SK-N-SH (cell line): ENCODE data around the gene QSER1. TPM values are rescaled to one million over a fixed set of nuclear protein-coding genes. Genes with fewer than 3 reads are reported as not detected.

ENCODE experiments used
- CTCF ChIA-PET: fragments of 300-600, 350-600 bp; formaldehyde crosslinking; extraction: SDS; loops from one replicate; lab custom pipeline; 2021; lab: Yijun Ruan, JAX
- POLR2A ChIA-PET: fragments of 350-600 bp; sonication (Branson Sonifier 250); formaldehyde crosslinking; extraction: SDS; loops from one replicate; lab custom pipeline; 2020; ENCODE audit warnings: antibody characterized with exemption, inconsistent platforms; lab: Yijun Ruan, JAX
- DNase-seq: peaks from one replicate; pipeline ENCODE4 v3.0.0; 2012
- H2AFZ ChIP-seq: fragments of 200-600 bp; sonication (generic); 2 replicates; pipeline ENCODE4 v1.8.1; 2016; ENCODE audit warnings: antibody characterized with exemption, mild to moderate bottlenecking, low read depth
- H3F3A ChIP-seq: fragments of 200-600 bp; sonication (generic); replicated peaks from 2 replicates; pipeline ENCODE3; 2016; ENCODE audit warnings: antibody characterized with exemption, mild to moderate bottlenecking; ENCODE audit not compliant: insufficient read depth
- H3K27ac ChIP-seq, 2 experiments: fragments of 200-500 bp in 1 of 2; fragments of 200-600 bp in 1 of 2; sonication (Bioruptor generic) in 1 of 2; sonication (generic), shearing (Covaris generic) in 1 of 2; 2 replicates each; pipeline versions ENCODE4 v1.5.1 to v1.6.1; 2014 to 2016; ENCODE audit warnings: low read depth in 2 of 2, inconsistent platforms in 1 of 2, low read length in 1 of 2, mild to moderate bottlenecking in 1 of 2, mixed read lengths in 1 of 2
- H3K27me3 ChIP-seq: fragments of 200-600 bp; sonication (generic), shearing (Covaris generic); 2 replicates; pipeline ENCODE4 v1.6.1; 2016; ENCODE audit warnings: mixed run types; ENCODE audit not compliant: insufficient read depth
- H3K36me3 ChIP-seq, 2 experiments: fragments of 200-500 bp in 1 of 2; fragments of 200-600 bp in 1 of 2; sonication (Bioruptor generic) in 1 of 2; sonication (generic) in 1 of 2; replicated peaks in 1 of 2; 2 replicates each; pipeline versions ENCODE3 to v1.5.1; 2014 to 2016; ENCODE audit warnings: low read length in 1 of 2, mild to moderate bottlenecking in 1 of 2; ENCODE audit not compliant: insufficient read depth in 2 of 2, control insufficient read depth in 1 of 2
- H3K4me1 ChIP-seq, 2 experiments: fragments of 200-500 bp in 1 of 2; fragments of 200-600 bp in 1 of 2; sonication (Bioruptor generic) in 1 of 2; sonication (generic), shearing (Covaris generic) in 1 of 2; 2 replicates each; pipeline versions ENCODE4 v1.5.1 to v1.6.1; 2014 to 2016; ENCODE audit warnings: low read depth in 1 of 2, low read length in 1 of 2, mixed run types in 1 of 2; ENCODE audit not compliant: insufficient read depth in 2 of 2, control insufficient read depth in 1 of 2
- H3K4me2 ChIP-seq: fragments of 200-600 bp; sonication (generic), shearing (Covaris generic); 2 replicates; pipeline ENCODE4 v1.6.1; 2017; ENCODE audit warnings: mixed run types
- H3K4me3 ChIP-seq, 2 experiments: fragments of 200-500 bp in 1 of 2; fragments of 200-600 bp in 1 of 2; sonication (Bioruptor generic) in 1 of 2; sonication (generic), shearing (Covaris generic) in 1 of 2; 2 replicates each; pipeline versions ENCODE4 v1.5.1 to v1.8.1; 2014 to 2016; ENCODE audit warnings: low read depth in 2 of 2, inconsistent platforms in 1 of 2, low read length in 1 of 2, mild to moderate bottlenecking in 1 of 2, mixed read lengths in 1 of 2, moderate library complexity in 1 of 2
- H3K79me2 ChIP-seq: fragments of 200-600 bp; sonication (generic); 2 replicates; pipeline ENCODE4 v1.8.1; 2017; ENCODE audit warnings: mild to moderate bottlenecking; ENCODE audit not compliant: insufficient read depth
- H3K9ac ChIP-seq: fragments of 200-600 bp; sonication (generic); 2 replicates; pipeline ENCODE4 v1.6.1; 2017; ENCODE audit warnings: mixed run types
- H3K9me2 ChIP-seq: fragments of 200-600 bp; sonication (generic); 2 replicates; pipeline ENCODE4 v1.6.1; 2017; ENCODE audit warnings: mixed run types
- H3K9me3 ChIP-seq: fragments of 200-600 bp; sonication (generic); 2 replicates; pipeline ENCODE4 v1.6.1; 2017; ENCODE audit warnings: mixed run types, mild to moderate bottlenecking, moderate library complexity
- H4K20me1 ChIP-seq: fragments of 200-600 bp; sonication (generic); 2 replicates; pipeline ENCODE4 v1.6.1; 2017; ENCODE audit warnings: mild to moderate bottlenecking, mixed run types; ENCODE audit not compliant: insufficient read depth
- ELF1 ChIP-seq: IDR thresholded peaks from 2 replicates; pipeline ENCODE4 v1.4.0; 2012
- IRF3 ChIP-seq: fragments of 150-350 bp; IDR thresholded peaks from 2 replicates; pipeline ENCODE4 v1.6.1; 2016; ENCODE audit warnings: mild to moderate bottlenecking, low read depth, low read length
- NRF1 ChIP-seq: IDR thresholded peaks from 2 replicates; pipeline ENCODE4 v1.6.1; 2012; ENCODE audit warnings: low read depth, mild to moderate bottlenecking, low read length
- PBX3 ChIP-seq: IDR thresholded peaks from 2 replicates; pipeline ENCODE4; 2012
- REST ChIP-seq: IDR thresholded peaks from 2 replicates; pipeline ENCODE4 v1.6.1; 2012; ENCODE audit warnings: mild to moderate bottlenecking, low read depth, low read length, moderate library complexity
- YY1 ChIP-seq: IDR thresholded peaks from 2 replicates; pipeline ENCODE4 v1.4.0; 2012; ENCODE audit warnings: low read depth, mild to moderate bottlenecking
- WGBS: methylation state at CpG from one replicate; pipeline ENCODE4 v1.1.6; 2017; ENCODE audit warnings: low lambda C conversion rate; 5-methylcytosine and 5-hydroxymethylcytosine counted together
- polyA plus RNA-seq, 3 experiments: library from polyadenylated mRNA; depleted of rRNA; stranded (reverse); fragments of >200 nt; gene quantifications; 2 replicates each; pipeline ENCODE4 v1.2.3, GENCODE V29; 2012

QSER1 gene
- polyA plus RNA-seq, 1 of the 3 experiments (the other 2 are of a cell fraction), result 4.2 TPM

- TF ChIP-seq NRF1, result no peak
Measured at GRCh38 chr11:32881286-32881685, 11.3 kb upstream of the QSER1 start (continued).

GRCh38 chr11:32883421-32883820 is 9.2 kb upstream of the QSER1 start:
- Histone ChIP-seq H3K4me2 (no peak overlapping the region), H3K79me2 (no peaks in the 10 kb centered on the region), H3F3A (no peaks in the 10 kb centered on the region), H3K9me2 (no peaks in the 10 kb centered on the region), H3K9ac (no peak overlapping the region), H3K4me1 (no peaks in the 10 kb centered on the region), H3K27me3 (no peaks in the 10 kb centered on the region), H2AFZ (no peak overlapping the region), H3K36me3 (no peaks in the 10 kb centered on the region), H3K4me3 (no peak overlapping the region), H3K9me3 (no peaks in the 10 kb centered on the region), H4K20me1 (no peaks in the 10 kb centered on the region), H3K27ac (no peak overlapping the region)
- no peak for TF ChIP-seq ELF1
- DNase-seq, result no peak
- ChIA-PET CTCF (interaction anchor here (0.8 to 1.1 kb wide), 2 partner anchors 19 to 72 kb away, joined by 3 to 5 read pairs; no protein-coding TSS in a partner anchor), POLR2A (no interaction called here)
- WGBS, result 30% methylated on average over 3 of the region's 3 CpGs

- no peak for DNase-seq
- no peak overlapping the region for H3K4me3 ChIP-seq
- no peaks in the 10 kb centered on the region for H3K79me2 ChIP-seq
- H3K36me3 ChIP-seq, result no peaks in the 10 kb centered on the region
- WGBS, result 93% methylated on average over 3 of the region's 3 CpGs
- ChIA-PET CTCF (interaction anchor here (0.8 to 1.1 kb wide), 2 partner anchors 20 to 71 kb away, joined by 3 to 5 read pairs; no protein-coding TSS in a partner anchor), POLR2A (no interaction called here)
- TF ChIP-seq YY1 (no peak), REST (no peak), IRF3 (no peak), PBX3 (no peak)
- H3K9me2 ChIP-seq, result no peaks in the 10 kb centered on the region
- no peaks in the 10 kb centered on the region for H3F3A ChIP-seq
- H3K9ac ChIP-seq, result no peak overlapping the region
- H3K4me1 ChIP-seq, result no peaks in the 10 kb centered on the region
- H3K27me3 ChIP-seq, result no peaks in the 10 kb centered on the region
- H3K9me3 ChIP-seq, result no peaks in the 10 kb centered on the region
- H4K20me1 ChIP-seq, result no peaks in the 10 kb centered on the region
- no peak overlapping the region for H3K27ac ChIP-seq
- H3K4me2 ChIP-seq, result no peak overlapping the region
- no peak overlapping the region for H2AFZ ChIP-seq
Measured at GRCh38 chr11:32884023-32884422, 8.6 kb upstream of the QSER1 start.
